ENCODE results near the gene FADS2. TPM values are rescaled to one million over a fixed set of nuclear protein-coding genes. Genes with fewer than 3 reads are reported as not detected.

Gene FADS2
- total RNA-seq, 2 donors from 2014 or later, result 2.0 to 4.4 TPM

DNA sequence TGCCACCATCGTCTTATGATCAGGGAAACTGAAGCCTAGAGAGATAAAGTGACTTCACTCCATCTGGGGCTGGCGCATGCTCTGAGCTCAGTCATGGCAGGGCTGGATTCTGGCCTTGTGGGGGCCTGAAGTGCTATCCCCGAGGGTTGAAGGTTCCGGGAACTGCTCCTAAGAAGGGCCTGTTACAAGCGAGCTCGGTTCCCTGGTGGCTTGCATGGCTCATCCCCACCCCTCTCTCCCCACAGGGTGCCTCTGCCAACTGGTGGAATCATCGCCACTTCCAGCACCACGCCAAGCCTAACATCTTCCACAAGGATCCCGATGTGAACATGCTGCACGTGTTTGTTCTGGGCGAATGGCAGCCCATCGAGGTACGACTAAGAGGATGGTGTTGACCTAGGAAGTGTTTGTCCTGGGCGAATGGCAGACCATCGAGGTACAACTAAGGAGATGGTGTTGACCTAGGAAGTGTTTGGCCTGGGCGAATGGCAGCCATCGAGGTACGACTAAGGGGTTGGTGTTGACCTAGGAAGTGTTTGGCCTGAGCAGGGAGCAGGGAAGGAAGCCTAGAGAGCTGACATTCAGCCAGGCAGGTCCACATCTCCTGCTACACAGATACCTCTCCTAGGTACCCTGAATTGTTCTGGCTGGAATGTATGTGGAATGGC, 19.9 kb downstream of the FADS2 start:
- TF ChIP-seq, protein P1, sequence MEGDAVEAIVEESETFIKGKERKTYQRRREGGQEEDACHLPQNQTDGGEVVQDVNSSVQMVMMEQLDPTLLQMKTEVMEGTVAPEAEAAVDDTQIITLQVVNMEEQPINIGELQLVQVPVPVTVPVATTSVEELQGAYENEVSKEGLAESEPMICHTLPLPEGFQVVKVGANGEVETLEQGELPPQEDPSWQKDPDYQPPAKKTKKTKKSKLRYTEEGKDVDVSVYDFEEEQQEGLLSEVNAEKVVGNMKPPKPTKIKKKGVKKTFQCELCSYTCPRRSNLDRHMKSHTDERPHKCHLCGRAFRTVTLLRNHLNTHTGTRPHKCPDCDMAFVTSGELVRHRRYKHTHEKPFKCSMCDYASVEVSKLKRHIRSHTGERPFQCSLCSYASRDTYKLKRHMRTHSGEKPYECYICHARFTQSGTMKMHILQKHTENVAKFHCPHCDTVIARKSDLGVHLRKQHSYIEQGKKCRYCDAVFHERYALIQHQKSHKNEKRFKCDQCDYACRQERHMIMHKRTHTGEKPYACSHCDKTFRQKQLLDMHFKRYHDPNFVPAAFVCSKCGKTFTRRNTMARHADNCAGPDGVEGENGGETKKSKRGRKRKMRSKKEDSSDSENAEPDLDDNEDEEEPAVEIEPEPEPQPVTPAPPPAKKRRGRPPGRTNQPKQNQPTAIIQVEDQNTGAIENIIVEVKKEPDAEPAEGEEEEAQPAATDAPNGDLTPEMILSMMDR (IDR thresholded peaks at IDR 0.05), result no peak
- TF ChIP-seq POLR2A (IDR thresholded peaks at IDR 0.05), result no peak
- ATAC-seq (no peak), DNase-seq (no peak)
- no peak overlapping the region for H3K27ac ChIP-seq
- no peaks in the 10 kb centered on the region for H3K27me3 ChIP-seq
- no peaks in the 10 kb centered on the region for H3K36me3 ChIP-seq (replicated peaks in 1 of 2; ENCODE audit: insufficient read depth in 1 of 2, low read depth in 2 of 2)
- H3K9me3 ChIP-seq, result no peaks in the 10 kb centered on the region
- intact Hi-C loops (cut with DNase I), result no loop called here
- H3K4me1 ChIP-seq, result no peaks in the 10 kb centered on the region
- 87 to 90% methylated on average over 15 to 18 of the region's 18 CpGs for WGBS, 2 donors
- H3K4me3 ChIP-seq, result no peak overlapping the region

DNA sequence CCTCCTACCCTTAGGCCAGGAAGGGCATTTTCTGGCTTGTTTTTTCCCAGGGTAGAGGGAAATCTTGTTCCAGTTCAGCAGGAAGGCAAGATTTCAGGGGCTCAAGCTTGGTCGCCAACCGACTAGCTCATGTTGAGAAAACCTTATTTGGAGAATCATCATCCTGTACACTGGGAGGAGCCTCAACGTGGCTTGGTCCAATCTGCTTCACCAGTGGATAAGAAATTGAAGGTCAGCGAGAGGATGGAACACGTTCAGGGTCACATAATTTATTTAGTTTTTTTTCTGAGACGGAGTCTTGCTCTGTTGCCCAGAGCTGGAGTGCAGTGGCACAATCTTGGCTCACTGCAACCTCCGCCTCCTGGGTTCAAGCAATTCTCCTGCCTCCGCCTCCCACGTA, 20.5 kb downstream of the FADS2 start:
- Histone ChIP-seq H3K36me3 (replicated peaks in 1 of 2; ENCODE audit: insufficient read depth in 1 of 2, low read depth in 2 of 2) (no peaks in the 10 kb centered on the region), H3K4me3 (no peak overlapping the region), H3K27me3 (no peaks in the 10 kb centered on the region), H3K27ac (no peak overlapping the region), H3K4me1 (no peaks in the 10 kb centered on the region), H3K9me3 (no peaks in the 10 kb centered on the region)
- no peak for DNase-seq
- TF ChIP-seq POLR2A (IDR thresholded peaks at IDR 0.05), result no peak
- TF ChIP-seq, protein P1 (IDR thresholded peaks at IDR 0.05), result no peak
- ATAC-seq, result no peak
- intact Hi-C loops (cut with DNase I), result no loop called here
- WGBS, 2 donors, result 86 to 92% methylated on average over 9 of the region's 9 CpGs

GRCh38 chr11:61850687-61851086, 22.6 kb downstream of the FADS2 start:
- 80 to 83% methylated on average over 7 of the region's 7 CpGs for WGBS, 2 donors
- intact Hi-C loops (cut with DNase I), result no loop called here
- no peaks in the 10 kb centered on the region for H3K9me3 ChIP-seq
- H3K27me3 ChIP-seq, result no peaks in the 10 kb centered on the region
- no peaks in the 10 kb centered on the region for H3K36me3 ChIP-seq (replicated peaks in 1 of 2; ENCODE audit: insufficient read depth in 1 of 2, low read depth in 2 of 2)
- DNase-seq (no peak), ATAC-seq (no peak)
- no peak overlapping the region for H3K4me3 ChIP-seq
- H3K27ac ChIP-seq, result no peak overlapping the region
- no peaks in the 10 kb centered on the region for H3K4me1 ChIP-seq
- no peak for TF ChIP-seq POLR2A (IDR thresholded peaks at IDR 0.05)
- TF ChIP-seq, protein P1 (IDR thresholded peaks at IDR 0.05), result no peak

DNA sequence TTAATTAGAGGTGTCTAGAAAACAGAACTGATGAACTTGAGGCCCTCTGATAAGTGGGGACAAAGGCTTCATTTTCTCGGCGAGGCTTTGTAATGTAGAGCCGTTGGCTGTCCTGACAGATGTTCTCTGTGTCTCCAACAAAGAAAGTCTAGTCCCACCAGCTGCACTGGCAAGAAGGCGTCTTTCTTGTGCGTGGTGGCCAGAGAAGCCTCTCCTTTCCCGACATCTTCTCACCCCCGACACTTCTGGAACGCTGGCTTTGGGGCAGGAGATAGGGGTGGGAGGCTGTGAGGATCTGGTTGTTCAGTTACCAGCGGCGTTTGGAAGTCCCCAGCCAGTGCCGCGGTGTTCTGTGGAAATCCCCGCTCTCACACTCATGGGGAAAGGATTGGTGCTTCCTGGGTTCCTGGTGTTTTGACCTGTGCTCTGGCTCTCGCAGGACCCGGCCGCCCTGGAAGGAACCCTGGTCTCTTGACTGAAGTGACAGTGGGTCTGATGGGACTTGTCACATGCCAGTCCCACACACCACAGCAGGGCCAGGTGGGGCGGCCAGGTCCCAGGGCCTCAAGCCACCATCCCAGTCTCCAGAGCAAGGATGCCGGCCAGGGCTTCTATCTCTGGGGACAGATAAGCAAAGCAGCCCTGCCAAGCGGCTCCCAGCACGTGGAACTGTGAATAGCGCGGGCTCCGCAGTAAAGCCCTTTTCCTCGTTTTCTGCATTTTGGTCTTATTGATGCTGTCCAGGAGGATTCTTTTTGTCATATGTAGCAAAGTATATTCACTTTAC, 23.2 kb downstream of the FADS2 start:
- 76 to 94% methylated on average over 24 of the region's 24 CpGs for WGBS, 2 donors

More for the DNA sequence above, 23.2 kb downstream of the FADS2 start:
- Histone ChIP-seq H3K9me3 (no peaks in the 10 kb centered on the region), H3K4me1 (no peaks in the 10 kb centered on the region), H3K36me3 (replicated peaks in 1 of 2; ENCODE audit: insufficient read depth in 1 of 2, low read depth in 2 of 2) (no peaks in the 10 kb centered on the region), H3K27ac (no peak overlapping the region), H3K4me3 (no peak overlapping the region), H3K27me3 (no peaks in the 10 kb centered on the region)
- DNase-seq (no peak), ATAC-seq (no peak)
- intact Hi-C loops (cut with DNase I), result no loop called here
- TF ChIP-seq POLR2A (IDR thresholded peaks at IDR 0.05), result no peak
- TF ChIP-seq, protein P1 (IDR thresholded peaks at IDR 0.05), result no peak
